ENCODE results near the gene NOA1.
"Not testable (repeated sequence)": the region's sequence is repeated elsewhere in the genome, so short reads cannot be mapped to it uniquely, and the experiment has no call there.

Gene NOA1

GRCh38 chr4:56953680-56954520, 23.5 kb downstream of the NOA1 start:
- no peak for DNase-seq

- no peak for DNase-seq
These were observed 36.0 kb downstream of the NOA1 start for GRCh38 chr4:56941403-56941802.

GRCh38 chr4:56940971-56941370, 36.4 kb downstream of the NOA1 start:
- DNase-seq, result no peak

GRCh38 chr4:56940403-56940802, 37.0 kb downstream of the NOA1 start:
- DNase-seq, result no peak

GRCh38 chr4:56939826-56940225, 37.6 kb downstream of the NOA1 start:
- not testable (repeated sequence) for DNase-seq

- no peak for DNase-seq
These were observed 40.1 kb downstream of the NOA1 start for GRCh38 chr4:56937262-56937661.

- no peak for DNase-seq
These were observed 45.5 kb downstream of the NOA1 start for GRCh38 chr4:56931924-56932323.

- DNase-seq, result no peak
These were observed 46.8 kb downstream of the NOA1 start for GRCh38 chr4:56930638-56931037.

GRCh38 chr4:56927196-56927595, 50.2 kb downstream of the NOA1 start:
- no peak for DNase-seq

GRCh38 chr4:56914977-56915376, 62.4 kb downstream of the NOA1 start:
- not testable (repeated sequence) for DNase-seq

- no peak for DNase-seq
These were observed 63.1 kb downstream of the NOA1 start for GRCh38 chr4:56914336-56914735.

Data from NCI-H510A (cell line).